Esophagus squamous epithelium (tissue), 4 donors: ENCODE data around the gene TFEB.

Experiments
- CTCF ChIP-seq, 6 experiments: fragments of 450-650 bp in 4 of 6; fragments of 200-600 bp in 2 of 6; sonication (generic) in 2 of 6; IDR thresholded peaks; one replicate each; pipeline ENCODE4 v1.5.1; 2016 to 2019; ENCODE audit warnings: antibody characterized with exemption in 6 of 6, mild to moderate bottlenecking in 4 of 6, moderate library complexity in 4 of 6
- POLR2A ChIP-seq, 4 donors: fragments of 450-650 bp; IDR thresholded peaks; one replicate each; pipeline ENCODE4 v1.6.1; 2017; ENCODE audit warnings: antibody characterized with exemption in 4 of 4, mild to moderate bottlenecking in 4 of 4, moderate library complexity in 3 of 4

- TF ChIP-seq CTCF (IDR thresholded peaks at IDR 0.05) = no peak
- TF ChIP-seq POLR2A (IDR thresholded peaks at IDR 0.05) = no peak
Measured at GRCh38 chr6:41650120-41650519, 85.3 kb downstream of the TFEB start.
